MCF 10A (cell line): ENCODE results near the gene FOXA2. TPM values are rescaled to one million over a fixed set of nuclear protein-coding genes. Genes with fewer than 3 reads are reported as not detected.

Source experiments
- BruUV-seq: library from RNA; stranded (reverse); fragments of 400-500 nt; replicated peaks from 2 replicates; lab custom pipeline; 2021; lab: Mats Ljungman, UMichigan
- CTCF ChIA-PET: fragments of 300-600 bp; sonication (Branson Sonifier 250); formaldehyde crosslinking; extraction: SDS; loops from one replicate; lab custom pipeline; 2021; ENCODE audit warnings: antibody characterized with exemption, inconsistent platforms; lab: Yijun Ruan, JAX
- POLR2A ChIA-PET: fragments of 300-600, 350-650 bp; sonication (Branson Sonifier 250); formaldehyde crosslinking; extraction: SDS; loops from one replicate; lab custom pipeline; 2020; ENCODE audit warnings: antibody characterized with exemption, inconsistent platforms; lab: Yijun Ruan, JAX
- DNase-seq: peaks from one replicate; pipeline ENCODE4 v3.0.0-alpha.2; 2018; ENCODE audit not compliant: unreplicated experiment
- H3K27ac Mint-ChIP-seq: one replicate; pipeline ENCODE4 v1.8.0; 2022; ENCODE audit warnings: mild to moderate bottlenecking, low read depth, mixed read lengths; ENCODE audit not compliant: unreplicated experiment
- H3K27me3 Mint-ChIP-seq: one replicate; pipeline ENCODE4 v1.8.0; 2022; ENCODE audit warnings: mixed read lengths; ENCODE audit not compliant: insufficient read depth, unreplicated experiment
- H3K36me3 Mint-ChIP-seq: one replicate; pipeline ENCODE4 v1.8.0; 2022; ENCODE audit warnings: mild to moderate bottlenecking, moderate library complexity, mixed read lengths; ENCODE audit not compliant: insufficient read depth, unreplicated experiment
- H3K4me1 Mint-ChIP-seq: one replicate; pipeline ENCODE4 v1.8.0; 2022; ENCODE audit warnings: mixed read lengths; ENCODE audit not compliant: insufficient read depth, unreplicated experiment
- H3K4me3 Mint-ChIP-seq: one replicate; pipeline ENCODE4 v1.8.0; 2022; ENCODE audit warnings: mild to moderate bottlenecking, moderate library complexity, mixed read lengths; ENCODE audit not compliant: unreplicated experiment
- H3K9me3 Mint-ChIP-seq: one replicate; pipeline ENCODE4 v1.8.0; 2022; ENCODE audit warnings: mixed read lengths; ENCODE audit not compliant: unreplicated experiment
- intact Hi-C: fragments of 100-400 bp; cut with micrococcal nuclease; formaldehyde crosslinking; loops from 2 replicates; pipeline ENCODE4 v1.14.1; 2022
- total RNA-seq: library from RNA; stranded (reverse); gene quantifications from 2 replicates; pipeline ENCODE4 v1.2.3, GENCODE V29; 2022
- TF ChIP-seq, protein P1 (sequence below): fragments of 200-600 bp; IDR thresholded peaks from one replicate; pipeline ENCODE4 v1.8.0; 2022; ENCODE audit warnings: antibody characterized with exemption, mild to moderate bottlenecking; ENCODE audit not compliant: unreplicated experiment

The FOXA2 gene
- total RNA-seq, 1 experiment from 2014 or later, result 1.1 TPM

DNA sequence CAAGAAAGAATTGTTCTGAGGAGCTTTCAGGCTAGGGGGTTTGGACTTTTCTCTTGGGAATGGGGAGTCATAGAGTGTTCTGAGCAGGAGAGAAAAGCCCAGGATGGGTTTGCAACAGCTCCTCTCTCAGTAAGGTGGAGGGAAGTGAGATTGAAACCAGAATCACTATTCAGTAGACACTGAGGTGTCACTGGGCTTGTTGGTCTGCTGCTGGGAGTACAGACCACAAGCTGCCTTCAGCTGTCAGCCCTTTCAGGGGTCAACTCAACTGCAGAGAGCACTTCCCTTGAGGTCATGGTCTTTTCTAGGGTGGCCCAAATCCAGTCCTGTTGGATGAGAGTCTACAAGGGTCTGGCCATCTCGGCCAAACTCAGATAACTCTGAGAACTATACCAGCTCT lies 12.9 kb upstream of the FOXA2 start:
- H3K4me3 Mint-ChIP-seq, result no peak overlapping the region
- H3K27ac Mint-ChIP-seq, result no peak overlapping the region
- H3K9me3 Mint-ChIP-seq, result no peaks in the 10 kb centered on the region
- DNase-seq, result no peak
- intact Hi-C loops, result no loop called here
- no TSS peak for BruUV-seq
- TF ChIP-seq, protein P1, sequence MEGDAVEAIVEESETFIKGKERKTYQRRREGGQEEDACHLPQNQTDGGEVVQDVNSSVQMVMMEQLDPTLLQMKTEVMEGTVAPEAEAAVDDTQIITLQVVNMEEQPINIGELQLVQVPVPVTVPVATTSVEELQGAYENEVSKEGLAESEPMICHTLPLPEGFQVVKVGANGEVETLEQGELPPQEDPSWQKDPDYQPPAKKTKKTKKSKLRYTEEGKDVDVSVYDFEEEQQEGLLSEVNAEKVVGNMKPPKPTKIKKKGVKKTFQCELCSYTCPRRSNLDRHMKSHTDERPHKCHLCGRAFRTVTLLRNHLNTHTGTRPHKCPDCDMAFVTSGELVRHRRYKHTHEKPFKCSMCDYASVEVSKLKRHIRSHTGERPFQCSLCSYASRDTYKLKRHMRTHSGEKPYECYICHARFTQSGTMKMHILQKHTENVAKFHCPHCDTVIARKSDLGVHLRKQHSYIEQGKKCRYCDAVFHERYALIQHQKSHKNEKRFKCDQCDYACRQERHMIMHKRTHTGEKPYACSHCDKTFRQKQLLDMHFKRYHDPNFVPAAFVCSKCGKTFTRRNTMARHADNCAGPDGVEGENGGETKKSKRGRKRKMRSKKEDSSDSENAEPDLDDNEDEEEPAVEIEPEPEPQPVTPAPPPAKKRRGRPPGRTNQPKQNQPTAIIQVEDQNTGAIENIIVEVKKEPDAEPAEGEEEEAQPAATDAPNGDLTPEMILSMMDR, result no peak
- H3K27me3 Mint-ChIP-seq, result no peaks in the 10 kb centered on the region
- H3K4me1 Mint-ChIP-seq, result no peaks in the 10 kb centered on the region
- H3K36me3 Mint-ChIP-seq, result no peaks in the 10 kb centered on the region
- CTCF ChIA-PET, result interaction anchor here (0.5 to 2.9 kb wide), 9 partner anchors 11 to 264 kb away, joined by 3 to 22 read pairs (median 4); no protein-coding TSS in a partner anchor
- POLR2A ChIA-PET, result interaction anchor here (0.7 kb wide), 1 partner anchor 251 kb away, joined by 3 read pairs; no protein-coding TSS in a partner anchor

- Mint-ChIP-seq H3K4me3 (no peak overlapping the region), H3K36me3 (no peaks in the 10 kb centered on the region), H3K4me1 (no peaks in the 10 kb centered on the region), H3K27ac (no peak overlapping the region), H3K27me3 (peaks cover 18% of the 10 kb centered on the region), H3K9me3 (no peaks in the 10 kb centered on the region)
- DNase-seq, result no peak
- intact Hi-C loops, result no loop called here
- BruUV-seq, result no TSS peak
- ChIA-PET POLR2A (interaction anchor here (0.8 kb wide), 2 partner anchors 21 to 241 kb away, joined by 3 to 4 read pairs; no protein-coding TSS in a partner anchor), CTCF (interaction anchor here (0.6 to 2.3 kb wide), 11 partner anchors 21 to 1360 kb away, joined by 3 to 11 read pairs (median 5); no protein-coding TSS in a partner anchor)
- TF ChIP-seq, protein P1, result no peak
Measured at GRCh38 chr20:22590662-22591061, 6.3 kb upstream of the FOXA2 start.

- intact Hi-C loops, result loop anchor here (1.0 to 2.0 kb wide), 4 partner anchors 98 to 252 kb away; no protein-coding TSS in a partner anchor
- no peaks in the 10 kb centered on the region for H3K9me3 Mint-ChIP-seq
- no TSS peak for BruUV-seq
- H3K27ac Mint-ChIP-seq, result no peak overlapping the region
- no peaks in the 10 kb centered on the region for H3K36me3 Mint-ChIP-seq
- ChIA-PET CTCF (interaction anchor here (0.5 to 2.7 kb wide), 45 partner anchors 8 to 1404 kb away, joined by 3 to 81 read pairs (median 4); no protein-coding TSS in a partner anchor), POLR2A (interaction anchor here (0.6 to 1.0 kb wide), 3 partner anchors 247 to 661 kb away, joined by 3 to 5 read pairs (median 3); no protein-coding TSS in a partner anchor)
- TF ChIP-seq, protein P1, result peak; percentile 83
- DNase-seq, result peak; percentile 36
- no peak overlapping the region for H3K4me3 Mint-ChIP-seq
- peaks cover 18% of the 10 kb centered on the region for H3K27me3 Mint-ChIP-seq
- H3K4me1 Mint-ChIP-seq, result no peaks in the 10 kb centered on the region
Measured at GRCh38 chr20:22586645-22587310, 2.4 kb upstream of the FOXA2 start.
